K562 (cell line): ENCODE data around the gene WFDC8.

Source experiments
- FOXK2 ChIP-seq, 2 experiments: fragments of 450-650 bp; IDR thresholded peaks in 1 of 2; conservative IDR thresholded peaks in 1 of 2; 2 replicates each; pipeline ENCODE4 v1.6.1; 2016; ENCODE audit warnings: low read depth in 2 of 2, mild to moderate bottlenecking in 1 of 2
- FOXM1 ChIP-seq, 2 experiments: fragments of 450-650 bp in 1 of 2; sonication (generic) in 1 of 2; formaldehyde crosslinking in 1 of 2; IDR thresholded peaks; 2 replicates each; pipeline versions ENCODE4 v1.6.1 to v1.9.0; 2017 to 2022; ENCODE audit warnings: low read depth in 2 of 2, mild to moderate bottlenecking in 2 of 2, missing genetic modification reagents in 1 of 2, moderate library complexity in 1 of 2
- LARP7 ChIP-seq: fragments of 450-650 bp; IDR thresholded peaks from 2 replicates; pipeline ENCODE4 v1.6.1; 2016
- TCF7L2 ChIP-seq: fragments of 150-350 bp; IDR thresholded peaks from 2 replicates; pipeline ENCODE4 v1.6.1; 2016; ENCODE audit warnings: low read depth, mild to moderate bottlenecking, low read length, moderate library complexity
- TF ChIP-seq, protein P1 (sequence below), 3 experiments: IDR thresholded peaks in 2 of 3; conservative IDR thresholded peaks in 1 of 3; 2 replicates each; pipeline ENCODE4 v1.5.1; 2011 to 2012; ENCODE audit warnings: low read length in 3 of 3, mild to moderate bottlenecking in 3 of 3, control low read depth in 2 of 3, improper control_type of control experiment in 1 of 3, inconsistent platforms in 1 of 3, low read depth in 1 of 3, mixed read lengths in 1 of 3, moderate library complexity in 1 of 3; ENCODE audit not compliant: insufficient read depth in 2 of 3

DNA sequence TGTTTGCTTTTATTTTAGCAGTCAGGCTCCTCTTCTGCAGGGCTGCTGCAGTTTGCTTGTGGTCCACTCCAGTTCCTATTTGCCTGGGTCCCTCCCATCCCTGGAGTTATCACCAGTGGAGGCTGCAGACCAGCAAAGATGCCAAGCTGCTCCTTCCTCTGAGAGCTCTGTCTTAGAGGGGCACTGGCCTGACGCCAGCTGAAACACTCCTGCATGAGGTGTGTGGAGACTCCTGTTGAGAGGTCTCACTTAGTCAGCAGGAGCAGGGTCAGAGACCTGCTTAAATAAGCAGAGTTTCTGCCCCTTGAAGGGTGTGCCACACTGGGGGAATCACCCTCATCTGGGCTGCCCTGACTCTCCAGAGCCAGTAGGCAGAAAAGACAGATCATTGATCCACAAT is 16.2 kb upstream of the WFDC8 start:
- TF ChIP-seq FOXM1 (IDR thresholded peaks at IDR 0.05; ENCODE audit: low read depth), result no peak
- no peak for TF ChIP-seq FOXM1 (CRISPR knock-in tag; IDR thresholded peaks at IDR 0.05; ENCODE audit: low read depth)
- no peak for TF ChIP-seq TCF7L2
- TF ChIP-seq, protein P1, sequence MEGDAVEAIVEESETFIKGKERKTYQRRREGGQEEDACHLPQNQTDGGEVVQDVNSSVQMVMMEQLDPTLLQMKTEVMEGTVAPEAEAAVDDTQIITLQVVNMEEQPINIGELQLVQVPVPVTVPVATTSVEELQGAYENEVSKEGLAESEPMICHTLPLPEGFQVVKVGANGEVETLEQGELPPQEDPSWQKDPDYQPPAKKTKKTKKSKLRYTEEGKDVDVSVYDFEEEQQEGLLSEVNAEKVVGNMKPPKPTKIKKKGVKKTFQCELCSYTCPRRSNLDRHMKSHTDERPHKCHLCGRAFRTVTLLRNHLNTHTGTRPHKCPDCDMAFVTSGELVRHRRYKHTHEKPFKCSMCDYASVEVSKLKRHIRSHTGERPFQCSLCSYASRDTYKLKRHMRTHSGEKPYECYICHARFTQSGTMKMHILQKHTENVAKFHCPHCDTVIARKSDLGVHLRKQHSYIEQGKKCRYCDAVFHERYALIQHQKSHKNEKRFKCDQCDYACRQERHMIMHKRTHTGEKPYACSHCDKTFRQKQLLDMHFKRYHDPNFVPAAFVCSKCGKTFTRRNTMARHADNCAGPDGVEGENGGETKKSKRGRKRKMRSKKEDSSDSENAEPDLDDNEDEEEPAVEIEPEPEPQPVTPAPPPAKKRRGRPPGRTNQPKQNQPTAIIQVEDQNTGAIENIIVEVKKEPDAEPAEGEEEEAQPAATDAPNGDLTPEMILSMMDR (IDR thresholded peaks at IDR 0.05 in 2 of 3, conservative IDR thresholded peaks at IDR 0.05 in 1 of 3; ENCODE audit: insufficient read depth in 2 of 3, low read depth in 1 of 3, low read length in 3 of 3), result no peak
- no peak for TF ChIP-seq LARP7
- no peak for TF ChIP-seq FOXK2 (conservative IDR thresholded peaks at IDR 0.05 in 1 of 2, IDR thresholded peaks at IDR 0.05 in 1 of 2; ENCODE audit: low read depth in 2 of 2)
